Natural killer cell (primary cell): Measurements from ENCODE around the gene PPP1R2B. TPM values are rescaled to one million over a fixed set of nuclear protein-coding genes. Genes with fewer than 3 reads are reported as not detected.

Experiments
- ATAC-seq, 3 donors: fragments of 150-1000 bp in 2 of 3; fragments of 200-7000 bp in 1 of 3; cut with Tn5 transposase; 1 replicate in 1 of 3; 2 replicates in 2 of 3; pipeline ENCODE4 v1.10.0; 2021; ENCODE audit warnings: mild to moderate bottlenecking in 2 of 3, moderate library complexity in 2 of 3
- DNase-seq, 2 donors: peaks; one replicate each; pipeline versions ENCODE4 v3.0.0 to v3.0.0-alpha.2; 2013 to 2021; ENCODE audit warnings: mixed read lengths in 1 of 2
- H3K27ac ChIP-seq: one replicate; pipeline ENCODE4 v1.5.1; 2013; ENCODE audit warnings: mild to moderate bottlenecking, low read length
- H3K27me3 ChIP-seq: one replicate; pipeline ENCODE4 v1.6.1; 2013; ENCODE audit warnings: low read length; ENCODE audit not compliant: control insufficient read depth, insufficient read depth
- H3K36me3 ChIP-seq: one replicate; pipeline ENCODE4 v1.6.1; 2013; ENCODE audit warnings: low read length; ENCODE audit not compliant: control insufficient read depth, insufficient read depth
- H3K4me1 ChIP-seq: one replicate; pipeline ENCODE4 v1.6.1; 2013; ENCODE audit warnings: low read length; ENCODE audit not compliant: control insufficient read depth, insufficient read depth
- H3K4me3 ChIP-seq: one replicate; pipeline ENCODE4 v1.5.1; 2013; ENCODE audit warnings: low read length
- H3K9me3 ChIP-seq: one replicate; pipeline ENCODE4 v1.6.1; 2013; ENCODE audit warnings: low read length; ENCODE audit not compliant: control insufficient read depth, insufficient read depth
- H3K27ac Mint-ChIP-seq, 2 donors: one replicate each; pipeline ENCODE4 v1.8.0; 2022; ENCODE audit warnings: mild to moderate bottlenecking in 2 of 2, mixed read lengths in 2 of 2, moderate library complexity in 1 of 2
- H3K27me3 Mint-ChIP-seq, 2 donors: one replicate each; pipeline ENCODE4 v1.8.0; 2022; ENCODE audit warnings: low read depth in 2 of 2, mixed read lengths in 2 of 2
- H3K36me3 Mint-ChIP-seq: one replicate; pipeline ENCODE4 v1.8.0; 2022; ENCODE audit warnings: mixed read lengths
- H3K4me1 Mint-ChIP-seq, 2 donors: one replicate each; pipeline ENCODE4 v1.8.0; 2022; ENCODE audit warnings: mixed read lengths in 2 of 2
- H3K4me3 Mint-ChIP-seq: one replicate; pipeline ENCODE4 v1.8.0; 2022; ENCODE audit warnings: mild to moderate bottlenecking, moderate library complexity, mixed read lengths
- H3K9me3 Mint-ChIP-seq, 2 donors: one replicate each; pipeline ENCODE4 v1.8.0; 2022; ENCODE audit warnings: mixed read lengths in 2 of 2
- WGBS: methylation state at CpG from one replicate; pipeline ENCODE4 v1.1.7; 2013; ENCODE audit warnings: missing lambda C conversion rate; ENCODE audit not compliant: insufficient coverage; 5-methylcytosine and 5-hydroxymethylcytosine counted together
- intact Hi-C: fragments of 100-400 bp; cut with micrococcal nuclease; formaldehyde crosslinking; loops from one replicate; pipeline ENCODE4 v1.14.2; 2022
- total RNA-seq, 4 donors: library from RNA; stranded (reverse); fragments of 120-200 nt in 1 of 4; gene quantifications; one replicate each; pipeline versions ENCODE4 v1.2.3 to v1.2.4, GENCODE V29; 2013 to 2022
- TF ChIP-seq, protein P1 (sequence below): fragments of 200-600 bp; IDR thresholded peaks from one replicate; pipeline ENCODE4 v1.8.0; 2022; ENCODE audit warnings: antibody characterized with exemption

The PPP1R2B gene
- under 1 TPM; 0.20 to 0.39 (median 0.26) TPM for total RNA-seq
- 0.09 TPM for total RNA-seq (2013)

- H3K27me3 Mint-ChIP-seq = peaks cover 24 to 62% of the 10 kb centered on the region in 2 donors
- H3K4me3 ChIP-seq = no peak within 1 kb of the TSS
- no peaks in the 10 kb centered on the region for H3K36me3 ChIP-seq
- H3K36me3 Mint-ChIP-seq = peaks cover 27% of the 10 kb centered on the region
- no peaks in the 10 kb centered on the region for H3K4me1 Mint-ChIP-seq
- ATAC-seq (no peak), DNase-seq (no peak)
- no peak within 1 kb of the TSS for H3K27ac ChIP-seq
- WGBS = 66% methylated on average over 46 of the region's 48 CpGs
- TF ChIP-seq, protein P1, sequence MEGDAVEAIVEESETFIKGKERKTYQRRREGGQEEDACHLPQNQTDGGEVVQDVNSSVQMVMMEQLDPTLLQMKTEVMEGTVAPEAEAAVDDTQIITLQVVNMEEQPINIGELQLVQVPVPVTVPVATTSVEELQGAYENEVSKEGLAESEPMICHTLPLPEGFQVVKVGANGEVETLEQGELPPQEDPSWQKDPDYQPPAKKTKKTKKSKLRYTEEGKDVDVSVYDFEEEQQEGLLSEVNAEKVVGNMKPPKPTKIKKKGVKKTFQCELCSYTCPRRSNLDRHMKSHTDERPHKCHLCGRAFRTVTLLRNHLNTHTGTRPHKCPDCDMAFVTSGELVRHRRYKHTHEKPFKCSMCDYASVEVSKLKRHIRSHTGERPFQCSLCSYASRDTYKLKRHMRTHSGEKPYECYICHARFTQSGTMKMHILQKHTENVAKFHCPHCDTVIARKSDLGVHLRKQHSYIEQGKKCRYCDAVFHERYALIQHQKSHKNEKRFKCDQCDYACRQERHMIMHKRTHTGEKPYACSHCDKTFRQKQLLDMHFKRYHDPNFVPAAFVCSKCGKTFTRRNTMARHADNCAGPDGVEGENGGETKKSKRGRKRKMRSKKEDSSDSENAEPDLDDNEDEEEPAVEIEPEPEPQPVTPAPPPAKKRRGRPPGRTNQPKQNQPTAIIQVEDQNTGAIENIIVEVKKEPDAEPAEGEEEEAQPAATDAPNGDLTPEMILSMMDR = no peak
- H3K9me3 ChIP-seq = peaks cover 13% of the 10 kb centered on the region
- intact Hi-C loops = no loop called here
- no peak within 1 kb of the TSS for H3K27ac Mint-ChIP-seq
- H3K4me1 ChIP-seq = no peaks in the 10 kb centered on the region
- no peak within 1 kb of the TSS for H3K4me3 Mint-ChIP-seq
- H3K27me3 ChIP-seq = peaks cover 14% of the 10 kb centered on the region
- peaks cover 6 to 23% of the 10 kb centered on the region in 2 donors for H3K9me3 Mint-ChIP-seq
These were observed at the start of gene PPP1R2B for GRCh38 chr5:156850206-156850751. PPP1R2B (plus strand) TSS chr5:156850295; CDS start chr5:156850563, 268 bp downstream.

DNA sequence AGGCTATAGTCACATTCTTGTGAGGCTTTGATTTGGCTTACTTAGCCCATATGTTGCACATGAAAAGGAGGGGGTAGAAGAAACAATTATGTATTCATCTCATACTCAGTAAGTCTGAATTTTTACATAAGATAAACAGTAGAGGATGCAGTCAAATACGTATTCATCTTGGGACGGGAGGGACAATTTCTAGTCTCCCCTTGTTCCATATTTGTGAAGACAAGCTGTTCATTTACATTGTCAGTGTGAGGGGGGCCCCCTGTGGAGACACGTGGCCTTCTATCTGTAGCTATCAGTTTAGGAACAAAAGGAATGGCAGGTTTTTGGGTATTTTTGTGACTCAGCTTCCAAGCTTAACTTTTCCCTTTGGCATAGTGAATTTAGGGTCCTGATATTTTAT, 49.2 kb upstream of the PPP1R2B start:
- peaks cover 5% of the 10 kb centered on the region in 2 donors for H3K4me1 Mint-ChIP-seq
- no peak overlapping the region for H3K4me3 ChIP-seq
- 46% methylated on average over 3 of the region's 3 CpGs for WGBS
- H3K27ac Mint-ChIP-seq = no peak overlapping the region
- no peaks in the 10 kb centered on the region for H3K36me3 Mint-ChIP-seq
- H3K27me3 Mint-ChIP-seq = peaks cover 16 to 69% of the 10 kb centered on the region in 2 donors
- ATAC-seq (no peak), DNase-seq (no peak)
- no peaks in the 10 kb centered on the region for H3K36me3 ChIP-seq
- TF ChIP-seq, protein P1 = no peak
- H3K27ac ChIP-seq = no peak overlapping the region
- no peaks in the 10 kb centered on the region for H3K27me3 ChIP-seq
- no peaks in the 10 kb centered on the region for H3K9me3 ChIP-seq
- H3K9me3 Mint-ChIP-seq = no peaks in the 10 kb centered on the region
- no peaks in the 10 kb centered on the region for H3K4me1 ChIP-seq
- H3K4me3 Mint-ChIP-seq = no peak overlapping the region
- intact Hi-C loops = no loop called here

GRCh38 chr5:156802501-156802900, 47.6 kb upstream of the PPP1R2B start:
- no peaks in the 10 kb centered on the region for H3K4me1 ChIP-seq
- H3K9me3 ChIP-seq = no peaks in the 10 kb centered on the region

More at GRCh38 chr5:156802501-156802900, 47.6 kb upstream of the PPP1R2B start:
- Histone ChIP-seq H3K27me3 (no peaks in the 10 kb centered on the region), H3K4me3 (no peak overlapping the region), H3K27ac (no peak overlapping the region), H3K36me3 (no peaks in the 10 kb centered on the region)
- Mint-ChIP-seq H3K36me3 (no peaks in the 10 kb centered on the region), H3K27me3 (peaks cover 14 to 65% of the 10 kb centered on the region in 2 donors), H3K27ac (no peak overlapping the region), H3K4me1 (peaks cover 5% of the 10 kb centered on the region in 2 donors), H3K4me3 (no peak overlapping the region), H3K9me3 (no peaks in the 10 kb centered on the region)
- TF ChIP-seq, protein P1 = no peak
- ATAC-seq (no peak), DNase-seq (no peak)
- intact Hi-C loops = no loop called here
- WGBS = 76% methylated on average over 3 of the region's 5 CpGs
